ENCODE measurements around the gene CAND2.

The CAND2 gene

DNA sequence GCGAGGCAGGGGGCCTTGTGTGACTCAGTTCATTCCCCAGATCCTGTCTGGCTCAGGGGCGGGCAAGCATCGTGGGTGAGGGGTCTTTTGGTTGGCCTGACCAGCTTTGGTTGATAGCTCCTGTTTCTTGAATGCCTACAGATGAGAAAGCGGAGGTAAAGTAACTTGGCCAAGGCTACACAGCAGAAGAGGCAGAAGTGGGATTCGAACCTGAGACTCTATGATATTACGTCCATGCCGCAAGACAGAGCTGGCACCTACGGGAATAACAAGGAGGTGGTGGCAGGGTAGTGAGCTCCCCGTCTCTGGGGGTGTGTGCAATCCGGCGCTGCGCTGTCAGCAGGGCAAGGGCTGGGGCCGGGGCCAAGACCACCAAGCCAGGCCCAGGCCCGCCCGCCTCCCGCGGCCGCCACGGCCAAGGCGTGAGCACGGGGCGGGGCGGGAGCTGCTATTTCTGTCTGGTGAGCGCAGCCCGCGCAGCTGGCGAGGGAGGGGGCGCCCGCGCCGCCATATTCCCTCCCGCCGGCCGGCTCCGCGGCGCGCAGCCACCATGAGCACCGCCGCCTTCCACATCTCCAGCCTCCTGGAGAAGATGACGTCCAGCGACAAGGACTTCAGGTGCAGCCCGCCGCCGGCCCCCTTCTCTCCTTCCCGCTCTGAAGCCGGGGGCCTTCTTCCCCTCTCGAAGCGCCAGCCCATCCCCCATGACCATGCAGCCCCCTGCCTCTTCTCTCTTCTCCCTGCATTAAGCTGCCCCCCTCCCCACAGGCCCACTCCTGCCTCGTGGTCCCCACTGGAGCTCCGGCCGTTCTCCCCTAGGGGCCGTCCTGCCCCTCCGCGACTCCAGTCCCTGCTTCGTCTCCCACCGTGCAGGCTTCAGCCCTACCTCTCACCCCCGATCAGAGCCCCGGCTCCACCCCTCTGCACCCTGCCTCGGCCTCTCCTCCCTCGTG lies at the start of gene CAND2:
CAND2 (plus strand) TSS at position 510 of the 953 bp plus-strand sequence; CDS start at position 551, 41 bp downstream.
- DNase-seq = peak; percentile 23 to 28

DNA sequence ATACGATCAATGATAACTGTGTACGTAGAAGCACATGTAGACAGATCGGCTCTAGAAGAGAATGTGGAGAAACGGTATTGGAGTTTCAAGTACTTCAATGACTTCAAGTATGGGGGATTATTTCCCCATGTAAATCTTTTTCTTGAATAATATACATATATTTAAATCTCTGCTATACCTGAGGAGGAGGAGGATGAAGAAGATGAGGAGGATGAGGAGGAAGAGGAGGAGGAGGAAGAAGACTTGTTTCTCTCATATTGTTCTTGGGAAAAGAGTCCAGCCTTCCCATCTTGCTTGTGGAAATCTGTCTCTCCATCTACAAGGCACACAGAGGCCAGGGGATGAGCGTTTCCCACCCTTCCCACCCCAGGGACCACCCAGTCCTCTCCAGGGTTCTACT lies 48.0 kb upstream of the CAND2 start:
- DNase-seq = no peak

DNA sequence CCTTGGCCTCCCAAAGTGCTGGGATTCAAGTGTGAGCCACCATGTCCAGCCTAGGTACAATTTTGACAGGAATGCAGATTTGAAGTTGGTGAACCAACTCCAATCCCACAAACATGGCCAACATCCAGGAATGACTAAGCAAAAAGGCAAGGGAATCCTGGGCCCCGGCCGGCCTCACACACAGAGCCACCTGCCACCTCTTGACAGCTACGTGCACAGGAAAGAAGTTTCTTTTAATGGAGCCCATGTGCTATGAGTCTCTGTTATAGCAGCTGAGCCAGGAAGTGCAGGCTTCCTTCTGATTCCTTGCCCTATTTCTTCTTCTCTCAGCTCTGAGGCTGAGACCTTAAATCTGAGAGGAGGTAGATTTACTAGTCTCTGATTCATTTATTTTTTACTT lies 46.3 kb upstream of the CAND2 start:
- DNase-seq = no peak

DNA sequence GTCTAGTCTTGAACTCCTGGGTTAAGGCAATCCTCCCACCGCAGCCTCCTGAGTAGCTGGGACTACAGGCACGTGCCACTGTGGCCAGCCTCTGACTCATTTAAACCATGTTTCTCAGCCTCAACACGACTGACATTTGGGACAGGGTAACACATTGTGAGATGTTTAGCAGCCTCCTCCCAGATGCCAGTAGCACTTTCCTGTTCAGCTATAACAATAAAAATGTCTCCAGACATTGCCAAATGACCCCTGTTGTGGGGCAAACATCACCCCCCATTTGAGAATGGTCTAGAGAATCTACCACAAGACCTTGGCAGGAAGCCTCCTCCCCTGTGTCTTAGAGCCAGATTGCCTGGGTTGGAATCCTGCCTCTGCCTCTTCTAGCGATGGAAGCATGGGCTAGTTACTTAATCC lies 45.8 kb upstream of the CAND2 start:
- no peak for DNase-seq

DNA sequence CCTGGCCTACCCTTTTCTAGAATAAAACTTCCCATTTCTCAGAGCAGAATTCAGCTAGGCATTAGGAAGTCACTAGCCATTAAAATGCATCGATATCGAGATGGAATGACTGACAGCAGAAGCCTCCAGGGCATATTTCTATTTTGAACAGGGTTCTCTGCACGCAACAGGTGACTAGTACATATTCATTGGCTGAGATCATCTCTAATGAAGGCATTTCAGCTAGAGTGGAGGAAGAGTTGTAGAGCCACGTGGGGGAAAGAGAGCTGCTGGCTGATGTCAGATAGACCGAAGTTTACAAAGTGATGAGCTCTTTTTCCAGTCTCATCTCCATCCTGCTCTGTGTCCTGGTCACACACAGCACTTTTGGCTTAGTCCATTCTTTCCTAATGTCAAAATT lies 44.9 kb upstream of the CAND2 start:
- no peak for DNase-seq

DNA sequence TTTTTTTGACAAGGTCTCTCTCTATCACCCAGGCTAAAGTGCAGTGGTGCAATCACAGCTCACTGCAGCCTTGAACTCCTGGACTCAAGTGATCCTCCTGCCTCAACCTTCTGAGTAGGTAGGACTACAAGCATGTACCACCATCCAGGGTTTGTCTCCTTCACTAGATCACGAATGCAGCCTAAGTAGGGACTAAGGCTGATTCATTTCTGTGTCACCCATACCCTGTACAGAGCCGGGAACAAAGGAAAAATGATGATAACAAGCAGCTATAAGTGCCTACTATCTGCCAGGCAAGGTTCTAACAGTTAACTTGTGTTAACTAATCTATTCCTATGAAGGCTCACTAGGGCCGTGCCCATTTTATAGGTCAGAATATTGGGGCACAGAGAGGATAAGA lies 44.4 kb upstream of the CAND2 start:
- DNase-seq = no peak

DNA sequence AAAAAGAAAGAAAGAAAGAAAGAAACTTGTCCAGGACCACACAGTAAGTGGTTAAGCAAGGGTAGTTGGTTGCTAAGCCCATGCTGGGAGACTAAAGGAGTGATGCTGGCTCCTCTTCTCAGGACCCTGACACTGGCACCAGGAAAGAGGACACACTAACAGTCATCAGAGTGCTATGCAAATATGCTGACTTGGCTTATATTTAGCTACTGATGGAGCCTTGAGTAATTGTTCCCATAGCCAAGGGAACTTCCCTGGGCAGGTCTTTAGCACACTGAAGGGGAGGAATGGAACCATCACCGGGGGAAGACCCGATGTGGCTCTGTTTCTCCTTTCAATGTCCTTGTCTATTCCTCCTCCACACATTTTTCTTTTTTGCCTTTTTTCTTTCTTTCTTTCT lies 43.7 kb upstream of the CAND2 start:
- no peak for DNase-seq

DNA sequence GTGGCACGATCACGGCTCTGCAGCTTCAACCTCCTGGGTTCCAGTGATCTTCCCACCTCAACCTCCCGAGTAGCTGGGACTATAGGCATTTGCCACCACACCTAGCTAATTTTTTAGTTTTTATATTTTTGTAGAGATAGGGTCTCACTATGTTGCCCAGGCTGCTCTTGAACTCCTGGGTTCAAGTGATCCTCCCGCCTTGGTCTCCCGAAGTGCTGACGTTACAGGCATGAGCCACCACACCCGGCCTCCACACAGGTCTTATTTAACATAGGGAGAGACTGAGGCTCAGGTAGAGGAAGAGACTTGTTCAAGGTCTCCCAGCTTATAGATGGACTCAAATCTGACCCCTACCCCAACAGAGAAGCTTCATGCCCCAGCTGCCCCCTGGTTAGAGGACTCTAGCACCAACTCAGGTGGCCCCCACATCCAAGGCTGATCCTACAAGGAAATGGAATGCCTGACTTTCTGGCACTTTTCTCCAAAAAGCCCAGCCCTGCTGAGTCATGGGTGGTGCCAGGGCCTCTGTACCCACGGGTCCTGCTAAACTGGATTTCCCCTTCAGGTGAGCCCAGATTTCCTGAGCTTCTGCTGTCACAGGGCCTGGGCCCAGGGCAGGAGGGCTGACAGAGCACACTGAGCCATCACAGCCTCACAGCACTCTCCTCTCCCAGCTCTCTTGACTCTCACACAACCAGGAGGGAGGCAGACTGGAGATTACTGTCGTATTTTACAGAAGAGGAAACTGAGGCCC lies 43.0 kb upstream of the CAND2 start:
- no peak for DNase-seq

DNA sequence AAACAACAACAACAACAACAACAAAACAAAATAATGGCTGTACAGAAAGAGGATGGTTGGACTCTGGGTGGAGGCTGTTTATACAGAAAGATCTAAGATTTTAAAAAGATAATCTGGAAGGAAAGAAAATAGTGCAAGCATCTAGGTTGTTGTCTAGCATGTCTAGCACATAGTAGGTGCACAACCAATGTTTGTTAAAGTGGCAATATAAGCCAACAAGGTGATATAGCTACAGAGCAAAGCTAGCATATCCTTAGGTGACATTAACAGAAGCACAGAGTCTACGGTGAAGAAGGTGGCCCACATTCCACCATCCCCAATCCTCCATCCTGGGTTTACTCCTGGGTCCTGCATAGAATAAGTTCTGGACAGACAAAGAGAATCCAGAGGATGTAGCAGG lies 42.2 kb upstream of the CAND2 start:
- no peak for DNase-seq

DNA sequence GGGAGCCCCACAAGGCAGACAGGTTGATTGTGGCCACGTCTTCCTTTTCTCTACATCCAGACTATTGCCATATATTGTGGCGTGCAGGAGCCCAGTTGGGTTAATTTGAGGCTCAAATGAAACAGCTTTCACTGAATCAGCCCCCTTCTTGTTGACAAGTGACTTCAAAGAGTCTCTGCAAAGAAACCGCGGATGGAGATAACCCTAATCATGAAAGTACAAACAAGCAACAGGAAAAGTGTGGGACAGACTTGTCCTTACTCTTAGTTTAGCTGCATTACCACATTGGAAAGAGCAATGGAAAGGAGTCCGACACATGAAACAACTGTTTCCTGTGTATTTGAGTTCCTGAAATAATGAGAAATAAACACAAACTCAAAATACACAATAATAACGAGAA lies 40.7 kb upstream of the CAND2 start:
- no peak for DNase-seq

DNA sequence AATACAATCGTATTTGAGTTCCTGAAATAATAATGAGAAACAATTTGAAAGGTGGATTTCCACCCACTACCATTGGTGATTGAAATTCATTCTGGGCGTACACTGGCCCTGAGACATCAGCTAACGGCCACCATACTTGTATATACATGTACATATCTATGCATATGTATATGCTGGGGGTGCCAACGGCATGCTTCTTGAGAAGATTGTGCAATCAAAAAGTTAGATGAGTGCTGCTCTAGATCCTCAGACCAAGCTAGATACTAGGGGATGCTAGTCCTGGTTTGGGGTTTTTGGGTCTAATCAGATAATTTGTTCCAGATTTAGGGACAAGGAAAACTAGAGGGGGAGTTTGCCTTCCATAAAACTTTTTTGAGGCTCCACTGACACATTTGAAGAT lies 40.3 kb upstream of the CAND2 start:
- no peak for DNase-seq

DNA sequence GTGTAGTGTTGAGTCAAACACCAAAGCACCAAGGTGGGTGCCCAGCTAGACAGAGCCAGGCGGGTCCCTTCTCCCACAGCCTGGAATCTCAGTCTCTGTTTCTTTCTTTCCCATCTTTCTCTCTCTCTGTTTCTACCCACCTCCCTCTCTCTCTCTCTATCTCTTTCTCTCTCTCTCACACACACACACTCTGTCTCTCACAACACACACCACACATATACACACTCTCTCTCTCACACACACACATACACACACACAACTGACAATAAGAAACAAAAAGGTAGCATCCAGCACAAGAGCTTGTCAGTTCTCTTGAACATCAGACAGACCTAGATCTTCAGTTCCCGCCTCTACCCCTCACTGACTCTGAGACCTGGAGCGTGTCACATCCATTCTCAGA lies 39.8 kb upstream of the CAND2 start:
- no peak for DNase-seq

DNA sequence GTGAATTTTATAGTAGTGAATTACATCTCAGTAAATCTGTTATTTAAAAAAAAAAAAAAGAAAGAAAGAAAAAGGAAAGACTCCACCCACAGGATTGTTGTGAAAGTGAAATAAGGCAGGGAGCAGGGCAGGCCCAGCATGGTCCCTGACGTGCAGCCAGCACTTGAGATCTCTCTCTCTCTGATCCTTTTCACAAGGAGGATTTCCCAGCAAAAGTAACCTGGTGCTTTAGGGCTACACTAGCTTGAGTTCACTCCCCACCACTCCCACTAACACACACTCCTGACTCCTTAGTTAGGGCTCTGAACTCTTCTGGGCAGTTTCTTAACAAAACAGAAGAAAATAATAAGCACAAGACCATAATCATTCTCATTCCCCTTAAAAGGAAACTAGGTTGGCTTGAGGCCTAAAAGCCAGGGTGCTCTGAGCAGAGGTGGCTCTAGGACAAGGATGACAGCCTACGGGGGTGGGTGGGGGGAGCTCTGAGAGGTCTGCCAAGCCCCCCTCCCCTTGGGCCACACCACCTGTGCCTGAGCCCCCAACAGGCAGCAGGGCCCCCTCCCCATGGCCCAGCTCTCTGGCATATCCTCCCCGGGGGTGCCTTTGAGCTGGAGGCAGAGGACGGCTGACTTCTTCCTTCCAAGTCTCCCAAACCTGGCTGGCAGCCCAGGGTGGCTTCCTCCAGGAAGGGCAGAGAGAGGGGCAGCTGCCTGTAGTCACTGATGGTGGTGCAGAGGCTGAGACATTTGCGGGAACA lies 38.3 kb upstream of the CAND2 start:
- DNase-seq = no peak

DNA sequence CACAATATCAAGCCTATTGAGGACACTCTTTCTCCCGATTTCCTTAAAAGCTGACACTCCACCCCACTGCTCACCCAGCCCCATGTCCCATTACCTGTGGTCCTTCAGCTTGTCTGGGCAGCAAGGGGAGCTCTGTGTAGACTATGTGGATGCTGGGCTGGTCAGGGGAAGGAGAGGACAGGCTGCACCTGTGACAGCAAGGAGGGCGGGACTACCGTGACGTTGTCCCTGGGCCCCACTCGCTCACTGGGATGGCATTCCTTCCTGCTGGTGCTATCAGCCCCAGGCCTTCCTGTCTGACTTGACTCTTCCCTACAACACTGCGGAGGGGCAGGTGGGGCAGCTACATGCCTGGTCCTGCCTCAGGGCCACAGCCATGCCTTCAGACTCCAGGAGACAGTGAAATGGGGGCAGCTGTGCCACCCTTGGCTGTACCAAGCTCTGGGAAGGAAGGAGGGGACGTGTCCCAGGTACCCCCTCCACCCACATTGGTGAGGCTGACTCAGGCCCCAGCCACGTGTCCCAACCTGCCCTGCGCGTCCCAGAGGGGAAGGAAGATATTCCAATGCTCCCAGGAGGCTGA lies 37.3 kb upstream of the CAND2 start, which contains the start of gene TMEM40:
TMEM40 (minus strand) TSS at position 163 of the 583 bp plus-strand sequence. CDS start 9,427 bp downstream, outside the sequence.
- DNase-seq = no peak

DNA sequence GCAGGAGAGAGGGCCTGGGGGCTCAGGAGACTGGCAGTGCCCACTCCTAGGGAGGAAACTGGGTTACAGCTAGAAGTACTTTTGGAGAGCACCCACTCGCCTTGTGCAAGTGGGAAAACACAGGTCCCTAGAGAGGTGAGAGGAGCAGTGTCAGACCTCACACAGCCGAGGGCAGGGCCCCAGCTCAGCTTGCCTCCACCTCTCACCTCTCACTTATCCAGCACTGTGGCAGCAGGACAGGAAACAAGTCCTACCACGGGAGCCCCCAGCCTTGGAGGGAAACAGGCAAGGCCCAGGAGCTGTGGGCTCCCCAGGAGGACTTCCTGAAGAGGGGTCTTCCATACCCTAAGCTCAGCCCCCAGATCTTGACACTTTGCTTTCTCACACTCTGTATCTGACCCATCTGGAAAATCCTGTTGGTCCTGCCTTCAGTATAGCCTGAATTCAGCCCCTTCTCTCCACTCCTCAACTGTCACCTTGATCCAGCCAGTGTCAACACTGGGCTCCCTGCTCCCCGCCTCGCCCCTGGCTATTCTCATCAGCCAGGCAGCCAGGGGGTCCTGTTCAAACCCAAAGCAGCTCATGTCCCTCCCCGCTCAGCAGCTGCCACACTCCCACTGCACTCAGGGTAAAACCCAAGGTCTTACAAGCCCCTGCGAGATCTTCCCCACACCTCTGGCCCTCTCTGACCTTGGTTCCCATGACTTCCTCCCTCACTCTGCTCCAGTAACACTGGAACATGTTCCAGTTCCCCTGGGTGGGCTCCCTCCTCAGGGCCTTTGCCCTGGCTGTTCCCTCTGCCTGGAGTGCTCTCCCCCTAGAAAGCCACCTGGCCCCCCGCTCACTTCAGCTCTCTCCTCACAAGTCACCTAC lies 36.6 kb upstream of the CAND2 start:
- DNase-seq = no peak

DNA sequence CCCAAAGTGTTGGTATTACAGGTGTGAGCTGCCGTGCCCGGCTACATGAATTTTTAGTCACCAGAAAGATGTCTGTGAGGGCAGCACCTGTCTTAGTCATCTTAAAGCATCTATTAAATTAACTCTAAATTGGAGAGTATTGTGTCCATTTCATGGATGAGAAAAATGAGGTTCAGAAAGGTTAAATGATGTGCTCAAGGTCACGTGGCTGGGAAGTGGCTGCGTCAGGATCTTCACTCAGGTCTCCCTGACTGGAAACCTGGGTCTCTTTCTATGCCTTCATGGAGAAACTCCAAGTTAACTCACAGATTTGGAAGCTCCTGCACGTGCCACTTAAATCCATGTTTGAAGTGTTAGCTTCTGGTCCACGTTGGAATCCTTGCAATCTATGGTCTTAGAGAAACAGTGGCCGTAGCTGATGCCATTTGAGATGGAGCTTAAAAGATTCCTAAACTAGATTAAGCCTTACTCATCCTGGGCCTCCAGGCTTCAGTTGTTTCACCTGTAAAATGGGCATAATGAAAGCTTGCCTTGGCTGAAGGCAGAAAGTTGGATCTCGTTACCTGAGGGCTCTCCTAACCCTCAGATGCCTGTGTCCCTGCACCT lies 32.2 kb upstream of the CAND2 start:
- DNase-seq = no peak

DNA sequence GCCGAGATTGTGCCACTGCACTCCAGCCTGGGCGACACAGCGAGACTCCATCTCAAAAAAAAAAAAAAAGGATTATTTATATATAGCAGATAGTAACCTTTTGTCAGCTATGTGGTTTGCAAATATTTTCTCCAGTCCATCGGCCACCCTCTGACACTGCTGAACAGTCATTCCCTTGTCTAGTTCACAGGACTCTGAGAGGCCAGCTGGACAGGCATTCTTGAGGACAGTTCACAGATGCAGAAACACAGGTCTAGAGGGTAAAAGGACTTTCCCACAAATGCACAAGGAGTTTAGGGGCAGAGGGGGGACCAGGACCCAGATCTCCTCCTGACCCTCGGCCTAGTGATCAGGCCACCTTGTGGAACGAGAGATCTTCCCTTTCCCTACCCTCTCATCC lies 29.9 kb upstream of the CAND2 start:
- no peak for DNase-seq

DNA sequence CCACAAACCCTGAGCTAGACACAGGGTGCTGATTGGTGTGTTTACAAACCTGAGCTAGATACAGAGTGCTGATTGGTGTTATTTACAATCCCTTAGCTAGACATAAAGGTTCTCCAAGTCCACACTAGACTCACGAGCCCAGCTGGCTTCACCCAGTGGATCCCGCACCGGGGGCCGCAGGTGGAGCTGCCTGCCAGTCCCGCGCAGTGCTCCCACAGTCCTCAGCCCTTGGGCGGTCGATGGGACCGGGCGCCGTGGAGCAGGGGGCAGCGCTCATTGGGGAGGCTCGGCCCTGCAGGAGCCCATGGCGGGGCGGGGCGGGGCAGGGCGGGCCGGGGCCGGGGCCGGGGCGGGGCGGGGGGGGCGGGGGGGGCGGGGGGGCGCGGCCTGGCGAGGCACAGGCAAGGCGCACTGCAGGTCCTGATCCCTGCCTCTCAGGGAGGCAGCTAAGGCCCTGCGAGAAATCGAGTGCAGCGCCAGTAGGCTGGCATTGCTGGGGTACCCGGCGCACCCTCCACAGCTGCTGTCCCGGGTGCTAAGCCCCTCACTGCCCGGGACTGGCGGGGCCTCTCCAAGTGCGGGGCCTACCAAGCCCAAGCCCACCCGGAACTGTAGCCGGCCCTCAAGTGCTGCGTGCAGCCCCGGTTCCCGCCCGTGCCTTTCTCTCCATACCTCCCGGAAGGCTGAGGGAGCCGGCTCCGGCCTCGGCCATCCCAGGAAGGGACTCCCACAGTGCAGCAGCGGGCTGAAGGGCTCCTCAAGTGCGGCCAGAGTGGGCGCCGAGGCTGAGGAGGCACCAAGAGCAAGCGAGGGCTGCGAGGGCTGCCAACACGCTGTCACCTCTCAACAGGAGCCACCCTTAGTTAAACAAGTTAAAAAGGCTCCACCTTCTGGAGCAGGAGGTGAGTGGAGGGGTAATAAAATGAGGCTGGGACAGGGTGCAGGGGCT lies 27.6 kb upstream of the CAND2 start:
- DNase-seq = no peak

DNA sequence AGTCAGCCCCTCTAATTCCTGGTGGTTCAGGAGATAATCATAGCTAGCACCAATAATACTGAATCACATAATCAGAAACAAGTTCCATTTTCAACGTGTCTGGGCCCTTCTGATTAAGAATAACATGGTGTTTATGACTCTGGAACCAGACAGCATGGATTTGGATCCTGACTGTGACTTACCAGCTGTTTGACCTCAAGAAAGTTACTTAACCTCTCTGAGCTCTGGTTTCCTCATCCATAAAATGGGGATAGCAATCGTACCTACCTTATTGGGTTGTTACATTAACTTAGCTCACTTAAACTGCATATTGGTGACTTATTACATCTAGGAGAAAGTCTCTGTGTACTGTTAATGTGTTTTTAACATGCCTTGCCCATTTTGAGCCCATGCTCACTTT lies 26.7 kb upstream of the CAND2 start:
- DNase-seq = no peak

DNA sequence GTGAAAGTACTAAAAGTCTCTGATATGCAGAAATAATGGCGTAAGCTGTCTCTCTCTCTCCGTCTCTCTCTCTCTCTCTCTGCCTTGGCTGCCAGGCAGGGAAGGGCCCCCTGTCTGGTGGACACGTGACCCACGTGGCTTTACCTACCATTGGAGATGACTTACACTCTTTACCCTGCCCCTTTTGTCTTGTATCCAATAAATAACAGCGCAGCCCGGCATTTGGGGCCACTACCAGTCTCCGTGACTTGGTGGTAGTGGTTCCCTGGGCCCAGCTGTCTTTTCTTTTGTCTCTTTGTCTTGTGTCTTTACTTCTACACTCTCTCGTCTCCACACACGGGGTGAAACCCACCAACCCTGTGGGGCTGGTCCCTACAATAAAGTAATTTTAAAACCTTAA lies 25.2 kb upstream of the CAND2 start:
- no peak for DNase-seq

Data from CD4-positive, alpha-beta T cell treated with Interleukin-1 beta for 1 hour (primary cell).